Regular cardiac myocyte (primary cell): Measurements from ENCODE around the gene BACH1. TPM values are rescaled to one million over a fixed set of nuclear protein-coding genes. Genes with fewer than 3 reads are reported as not detected.

Source experiments
- total RNA-seq: library from RNA; depleted of rRNA; stranded (reverse); fragments of >200 nt; gene quantifications from 2 replicates; pipeline ENCODE4 v1.2.3, GENCODE V29; 2014

Gene BACH1
- total RNA-seq: 81.1 and 270 TPM in 2 replicates

DNA sequence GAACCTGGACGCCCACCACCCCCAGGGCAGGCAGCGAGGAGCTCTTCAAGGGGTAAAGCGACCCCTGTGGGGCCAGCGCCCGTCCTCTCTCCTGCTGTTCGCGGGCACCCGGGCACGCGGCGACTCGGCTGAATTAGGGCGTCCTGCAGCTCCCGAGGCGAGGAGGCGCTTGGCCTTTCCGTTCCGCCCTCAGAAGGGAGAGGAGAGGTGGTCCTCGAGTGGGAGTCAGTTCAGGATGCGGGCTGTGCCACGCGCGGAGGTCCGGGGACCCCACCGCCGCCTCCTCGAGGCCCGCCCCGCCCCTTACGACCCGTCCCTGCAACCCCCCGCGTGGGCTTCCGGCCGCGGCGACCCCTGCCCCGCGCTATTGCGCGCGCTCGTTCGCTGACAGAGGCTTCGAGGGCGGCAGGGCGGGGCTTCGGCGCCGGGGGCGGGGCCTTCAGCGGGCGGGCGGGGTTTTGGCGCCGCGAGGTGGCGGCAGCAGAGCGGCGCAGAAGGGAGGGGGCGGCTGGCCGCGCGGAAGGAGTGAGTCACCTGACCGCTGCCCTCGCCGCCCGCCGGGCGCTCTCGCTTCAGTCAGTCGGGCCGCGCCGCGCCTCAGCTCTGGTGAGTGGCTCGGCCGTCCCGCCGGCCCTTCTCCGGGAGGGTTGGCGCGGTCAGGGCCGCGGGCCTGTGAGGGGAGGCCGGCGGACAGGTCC, at the start of gene BACH1:
BACH1 (plus strand) TSS at position 575 of the 698 bp plus-strand sequence. CDS start 22,359 bp downstream, outside the sequence.

Other genes starting within 250 kb of the BACH1 start
- 279 and 396 TPM in 2 replicates for gene CCT8, start 225.3 kb upstream of the BACH1 start, total RNA-seq
- gene MAP3K7CL, start 168.3 kb upstream of the BACH1 start, total RNA-seq: 41.8 and 65.4 TPM in 2 replicates